Cardiac muscle cell (in vitro differentiated cells and primary cell): ENCODE results near the gene SERINC3. TPM values are rescaled to one million over a fixed set of nuclear protein-coding genes. Genes with fewer than 3 reads are reported as not detected.

Experiments
- DNase-seq, 2 donors: peaks; one replicate each; pipeline versions ENCODE4 v3.0.0 to v3.0.0-alpha.2; 2010 to 2017; ENCODE audit warnings: low read depth in 1 of 2, low spot score in 1 of 2
- H3K27ac ChIP-seq: fragments of 200-600 bp; sonication (generic); 2 replicates; pipeline ENCODE4 v1.5.1; 2016
- H3K27me3 ChIP-seq: fragments of 200-600 bp; sonication (generic); 2 replicates; pipeline ENCODE4 v1.6.0; 2016; ENCODE audit warnings: control low read depth
- H3K36me3 ChIP-seq: fragments of 200-600 bp; sonication (generic); 2 replicates; pipeline ENCODE4 v1.5.1; 2016; ENCODE audit warnings: control low read depth
- H3K4me1 ChIP-seq: fragments of 200-600 bp; sonication (generic); 2 replicates; pipeline ENCODE4 v1.8.1; 2017; ENCODE audit warnings: low read depth, mild to moderate bottlenecking, mixed run types
- H3K4me3 ChIP-seq: fragments of 200-600 bp; sonication (generic); 2 replicates; pipeline ENCODE4 v1.5.1; 2016; ENCODE audit warnings: mild to moderate bottlenecking
- H3K9me3 ChIP-seq: fragments of 200-600 bp; sonication (generic); 2 replicates; pipeline ENCODE4 v1.5.1; 2017; ENCODE audit warnings: low read depth, mild to moderate bottlenecking, control low read depth
- polyA plus RNA-seq: library from polyadenylated mRNA; unstranded; fragments of >200 nt; fragmentation: Nextera tagmentation; extraction: Ambion mirVana; gene quantifications from 2 replicates; pipeline ENCODE4 v1.2.1, GENCODE V29; 2016
- total RNA-seq: library from RNA; depleted of rRNA; stranded (reverse); fragments of >200 nt; gene quantifications from 2 replicates; pipeline ENCODE4 v1.2.3, GENCODE V29; 2016
- TF ChIP-seq, protein P1 (sequence below): IDR thresholded peaks from 2 replicates; pipeline ENCODE4 v1.5.1; 2012; ENCODE audit warnings: low read depth, mild to moderate bottlenecking, low read length

The SERINC3 gene
- total and polyA plus RNA-seq, 2 experiments from 2014 or later = 49.2 to 73.8 TPM

DNA sequence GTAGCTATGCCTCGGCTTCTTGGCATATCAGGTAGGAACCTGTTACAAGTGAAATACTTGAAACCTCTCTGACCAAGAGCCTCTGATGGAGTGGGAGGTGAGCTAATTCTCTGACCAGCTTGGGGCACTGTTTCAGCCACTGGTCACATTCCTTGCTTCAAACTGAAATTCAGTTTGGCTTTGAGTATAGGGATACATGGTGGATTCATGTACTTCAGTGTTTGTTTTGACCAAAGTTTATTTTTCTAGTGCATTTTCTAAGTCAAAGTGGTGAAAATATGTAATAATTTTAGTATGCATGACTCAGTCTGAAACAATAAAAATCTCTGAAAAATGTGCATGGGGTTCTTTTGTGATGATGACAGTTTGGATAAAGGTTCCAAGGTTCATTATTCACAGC, 27.6 kb downstream of the SERINC3 start:
- TF ChIP-seq, protein P1, sequence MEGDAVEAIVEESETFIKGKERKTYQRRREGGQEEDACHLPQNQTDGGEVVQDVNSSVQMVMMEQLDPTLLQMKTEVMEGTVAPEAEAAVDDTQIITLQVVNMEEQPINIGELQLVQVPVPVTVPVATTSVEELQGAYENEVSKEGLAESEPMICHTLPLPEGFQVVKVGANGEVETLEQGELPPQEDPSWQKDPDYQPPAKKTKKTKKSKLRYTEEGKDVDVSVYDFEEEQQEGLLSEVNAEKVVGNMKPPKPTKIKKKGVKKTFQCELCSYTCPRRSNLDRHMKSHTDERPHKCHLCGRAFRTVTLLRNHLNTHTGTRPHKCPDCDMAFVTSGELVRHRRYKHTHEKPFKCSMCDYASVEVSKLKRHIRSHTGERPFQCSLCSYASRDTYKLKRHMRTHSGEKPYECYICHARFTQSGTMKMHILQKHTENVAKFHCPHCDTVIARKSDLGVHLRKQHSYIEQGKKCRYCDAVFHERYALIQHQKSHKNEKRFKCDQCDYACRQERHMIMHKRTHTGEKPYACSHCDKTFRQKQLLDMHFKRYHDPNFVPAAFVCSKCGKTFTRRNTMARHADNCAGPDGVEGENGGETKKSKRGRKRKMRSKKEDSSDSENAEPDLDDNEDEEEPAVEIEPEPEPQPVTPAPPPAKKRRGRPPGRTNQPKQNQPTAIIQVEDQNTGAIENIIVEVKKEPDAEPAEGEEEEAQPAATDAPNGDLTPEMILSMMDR = no peak
- Histone ChIP-seq H3K27me3 (no peaks in the 10 kb centered on the region), H3K9me3 (no peaks in the 10 kb centered on the region), H3K4me1 (no peaks in the 10 kb centered on the region), H3K27ac (peak overlapping the region; percentile 41), H3K4me3 (no peak overlapping the region), H3K36me3 (peaks cover 30% of the 10 kb centered on the region)
- DNase-seq = no peak

DNA sequence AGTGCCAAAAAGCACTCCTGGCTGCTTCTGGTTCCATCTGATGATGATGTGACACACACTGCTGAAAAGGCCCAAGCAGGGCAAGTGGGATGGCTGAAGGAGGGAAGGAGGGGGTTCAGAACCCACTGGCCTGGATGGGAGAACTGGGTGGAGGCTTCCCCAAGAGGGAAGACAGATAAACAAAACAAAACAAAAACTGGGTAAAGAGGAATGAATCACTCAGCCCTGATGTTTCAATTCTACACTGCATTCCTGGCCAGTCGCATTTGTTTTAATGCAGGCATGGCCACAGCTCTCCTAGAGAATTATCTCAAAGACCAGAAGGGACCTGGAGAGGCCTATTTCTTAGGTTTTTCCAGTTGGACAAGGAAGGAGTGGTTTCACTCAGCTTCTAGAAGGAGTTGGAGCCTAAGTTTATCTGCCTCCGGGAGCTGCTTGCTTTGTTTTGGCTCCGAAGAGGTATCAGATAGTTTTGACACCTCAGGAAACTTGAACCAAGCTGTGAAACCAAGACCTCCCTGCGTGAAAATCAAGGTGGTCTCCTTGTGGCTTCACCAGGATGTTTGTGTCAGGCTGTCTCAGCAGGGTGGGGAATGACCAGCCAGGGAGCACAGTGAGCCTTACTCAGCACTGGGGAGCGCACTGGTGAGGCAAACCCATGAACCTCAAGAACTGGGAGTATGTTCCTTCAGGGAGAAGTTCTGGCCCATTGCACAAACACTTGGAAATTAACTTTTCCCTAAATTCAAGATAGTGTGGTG, 30.1 kb downstream of the SERINC3 start:
- H3K9me3 ChIP-seq = no peaks in the 10 kb centered on the region
- DNase-seq = peak in 1 of 2 donors; percentile 51
- TF ChIP-seq, protein P1 = no peak
- H3K4me1 ChIP-seq = no peaks in the 10 kb centered on the region
- no peak overlapping the region for H3K27ac ChIP-seq
- no peaks in the 10 kb centered on the region for H3K27me3 ChIP-seq
- H3K4me3 ChIP-seq = no peak overlapping the region
- peaks cover 33% of the 10 kb centered on the region for H3K36me3 ChIP-seq

DNA sequence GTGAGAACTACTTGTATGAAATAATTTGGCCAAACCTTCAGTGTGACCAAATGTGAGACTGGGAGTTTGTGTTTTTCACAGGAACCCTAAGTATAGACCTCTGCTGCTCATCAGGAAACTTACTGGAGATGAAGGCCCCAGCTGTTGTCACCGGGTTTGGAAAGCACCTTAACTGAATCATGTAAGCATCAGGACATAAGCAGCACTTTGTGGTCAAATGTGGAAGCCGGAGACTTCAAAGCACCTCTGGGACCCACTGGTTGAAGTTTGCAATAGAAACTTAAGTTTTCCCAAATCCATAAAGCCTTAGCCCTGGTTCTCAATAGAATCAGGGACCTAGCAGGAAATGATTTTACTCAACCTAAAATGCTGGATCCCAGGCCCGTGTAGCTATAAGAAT, 31.9 kb downstream of the SERINC3 start:
- Histone ChIP-seq H3K36me3 (peaks cover 30% of the 10 kb centered on the region), H3K27ac (no peak overlapping the region), H3K4me1 (no peaks in the 10 kb centered on the region), H3K4me3 (no peak overlapping the region), H3K27me3 (no peaks in the 10 kb centered on the region), H3K9me3 (no peaks in the 10 kb centered on the region)
- no peak for DNase-seq
- TF ChIP-seq, protein P1 = no peak

DNA sequence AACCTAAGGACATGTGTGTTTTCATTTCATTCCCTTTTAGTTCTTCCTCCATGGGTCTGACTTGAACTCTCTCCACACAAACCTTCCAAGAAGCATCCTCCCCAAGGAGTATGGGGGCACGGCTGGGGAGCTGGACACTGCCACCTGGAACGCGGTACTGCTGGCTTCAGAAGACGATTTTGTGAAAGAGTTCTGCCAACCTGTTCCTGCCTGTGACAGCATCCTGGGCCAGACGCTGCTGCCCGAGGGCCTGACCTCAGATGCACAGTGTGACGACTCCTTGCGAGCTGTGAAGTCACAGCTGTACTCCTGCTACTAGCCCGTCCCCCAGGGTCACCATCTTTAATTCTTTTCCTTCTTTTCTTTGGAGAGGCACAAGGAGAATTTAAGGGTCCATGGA, 32.6 kb downstream of the SERINC3 start:
- Histone ChIP-seq H3K4me3 (no peak overlapping the region), H3K27me3 (no peaks in the 10 kb centered on the region), H3K9me3 (no peaks in the 10 kb centered on the region), H3K4me1 (no peaks in the 10 kb centered on the region), H3K27ac (no peak overlapping the region), H3K36me3 (peaks cover 32% of the 10 kb centered on the region)
- TF ChIP-seq, protein P1 = no peak
- no peak for DNase-seq

DNA sequence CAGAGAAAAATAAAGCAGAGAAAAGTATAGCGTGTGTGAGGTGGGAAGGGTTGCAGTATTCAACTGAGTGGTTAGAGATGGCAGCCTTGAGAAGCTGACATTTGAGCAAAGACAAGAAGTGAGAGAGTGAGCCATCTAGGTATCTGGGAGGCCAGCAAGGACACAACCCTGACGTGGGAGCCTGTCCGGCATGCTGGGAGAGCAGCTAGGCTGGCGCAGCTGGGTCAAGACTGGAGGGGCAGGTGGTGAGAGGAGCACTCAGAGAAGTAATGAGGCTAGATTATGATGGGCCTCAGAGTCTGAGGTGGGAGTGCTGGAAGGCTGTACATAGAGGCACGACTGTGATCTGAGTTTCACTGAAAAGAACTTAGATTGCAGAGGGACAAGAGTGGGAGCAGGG, 33.3 kb downstream of the SERINC3 start:
- H3K27ac ChIP-seq = no peak overlapping the region
- no peaks in the 10 kb centered on the region for H3K4me1 ChIP-seq
- DNase-seq = no peak
- TF ChIP-seq, protein P1 = no peak
- no peaks in the 10 kb centered on the region for H3K9me3 ChIP-seq
- no peak overlapping the region for H3K4me3 ChIP-seq
- H3K27me3 ChIP-seq = no peaks in the 10 kb centered on the region
- H3K36me3 ChIP-seq = peaks cover 33% of the 10 kb centered on the region
